IMR-90 (cell line): Measurements from ENCODE around the gene PRR5.

Source experiments
- BHLHE40 ChIP-seq: fragments of 150-350 bp; IDR thresholded peaks from 2 replicates; pipeline ENCODE4 v1.6.1; 2016; ENCODE audit warnings: mild to moderate bottlenecking, low read depth, low read length
- CTCF ChIP-seq: conservative IDR thresholded peaks from 2 replicates; pipeline ENCODE4 v1.5.1; 2012; ENCODE audit warnings: mild to moderate bottlenecking, low read depth, low read length, improper control_type of control experiment
- POLR2A ChIP-seq: IDR thresholded peaks from 2 replicates; pipeline ENCODE4 v1.6.1; 2012; ENCODE audit warnings: mild to moderate bottlenecking, low read depth, low read length
- RAD21 ChIP-seq: IDR thresholded peaks from 2 replicates; pipeline ENCODE4 v1.6.1; 2012; ENCODE audit warnings: low read length, improper control_type of control experiment

GRCh38 chr22:44737406-44738346 is 35.7 kb downstream of the PRR5 start:
- TF ChIP-seq CTCF (no peak), POLR2A (no peak), BHLHE40 (no peak), RAD21 (no peak)
